ENCODE data around the gene ETV6. TPM values are rescaled to one million over a fixed set of nuclear protein-coding genes. Genes with fewer than 3 reads are reported as not detected.

ETV6 gene
- total and polyA plus RNA-seq, 9 of the 15 experiments (the other 6 are each of a cell fraction or from before 2014, with no cell fraction given) = 0.81 to 12.7 (median 4.1) TPM

GRCh38 chr12:11837216-11837934 lies 187.9 kb downstream of the ETV6 start:
- CTCF ChIA-PET (ENCODE audit: low intra/inter-chr PET ratio) = no interaction called here

DNA sequence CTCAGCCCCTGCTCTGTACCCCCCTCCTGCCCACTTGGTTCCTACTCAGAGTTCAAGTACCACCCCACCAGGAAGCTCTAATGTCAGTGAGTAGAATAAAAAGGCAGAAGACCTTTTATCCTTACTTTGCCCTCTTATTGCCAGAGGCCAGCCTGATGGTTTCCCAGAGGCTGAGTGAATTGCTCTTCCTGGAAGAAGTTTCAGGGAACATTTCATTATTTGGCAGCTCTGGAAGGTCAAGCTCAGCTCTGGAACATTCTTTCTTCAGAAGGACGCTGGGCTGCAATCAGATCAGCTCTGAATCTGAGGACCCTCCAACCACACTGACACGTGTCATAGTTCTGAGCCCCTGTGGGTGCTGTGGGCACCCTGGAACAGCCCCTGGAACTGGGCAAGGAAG lies 188.9 kb downstream of the ETV6 start:
- FAIRE-seq = no peak

More at GRCh38 chr12:11837216-11837934, 187.9 kb downstream of the ETV6 start:
- DNase-seq (ENCODE audit: extremely low read depth in 1 of 4, low spot score in 3 of 4) (no peak), FAIRE-seq (no peak), ATAC-seq (no peak)
- Histone ChIP-seq H3K79me2 (ENCODE audit: control insufficient read depth, insufficient read depth, low read length) (no peaks in the 10 kb centered on the region), H3K9ac (ENCODE audit: insufficient read depth in 1 of 2, low read depth in 2 of 2, low read length in 2 of 2) (no peak overlapping the region), H3K27ac (ENCODE audit: extremely low read depth, low read depth, low read length) (no peak overlapping the region), H3K9me3 (replicated peaks; ENCODE audit: control insufficient read depth, insufficient read depth, low read depth, low read length) (no peaks in the 10 kb centered on the region), H3K4me3 (no peak overlapping the region), H4K20me1 (replicated peaks; ENCODE audit: control insufficient read depth, insufficient read depth, low read length) (no peaks in the 10 kb centered on the region), H3K27me3 (ENCODE audit: control insufficient read depth in 2 of 2, insufficient read depth in 2 of 2, low read length in 2 of 2) (no peaks in the 10 kb centered on the region), H2AFZ (ENCODE audit: low read depth, low read length) (no peak overlapping the region), H3K4me2 (ENCODE audit: insufficient read depth, low read length) (no peak overlapping the region), H3K9me1 (ENCODE audit: control insufficient read depth, insufficient read depth, low read length) (no peaks in the 10 kb centered on the region), H3K4me1 (replicated peaks in 1 of 2; ENCODE audit: control insufficient read depth in 2 of 2, insufficient read depth in 2 of 2, low read length in 2 of 2) (peaks cover 3 to 43% of the 10 kb centered on the region in 2 experiments; a peak in 4 of 5 replicates), H3K36me3 (ENCODE audit: control insufficient read depth, insufficient read depth, low read length) (no peaks in the 10 kb centered on the region)
- no TSS peak for BruUV-seq (replicated peaks)
- intact Hi-C loops (cut with micrococcal nuclease) (no loop called here), in situ Hi-C loops (cut with MboI) (no loop called here)
- POLR2A ChIA-PET = no interaction called here
- 65% methylated on average over 2 of the region's 3 CpGs for WGBS (ENCODE audit: insufficient coverage, low coverage, missing lambda C conversion rate)
- TF ChIP-seq ZNF311 (CRISPR knock-in tag; IDR thresholded peaks at IDR 0.05) (peak; percentile 49; the same call in 1 of the 2 replicates), TEAD1 (CRISPR knock-in tag; IDR thresholded peaks at IDR 0.05) (no peak)
- TF ChIP-seq, protein P1, sequence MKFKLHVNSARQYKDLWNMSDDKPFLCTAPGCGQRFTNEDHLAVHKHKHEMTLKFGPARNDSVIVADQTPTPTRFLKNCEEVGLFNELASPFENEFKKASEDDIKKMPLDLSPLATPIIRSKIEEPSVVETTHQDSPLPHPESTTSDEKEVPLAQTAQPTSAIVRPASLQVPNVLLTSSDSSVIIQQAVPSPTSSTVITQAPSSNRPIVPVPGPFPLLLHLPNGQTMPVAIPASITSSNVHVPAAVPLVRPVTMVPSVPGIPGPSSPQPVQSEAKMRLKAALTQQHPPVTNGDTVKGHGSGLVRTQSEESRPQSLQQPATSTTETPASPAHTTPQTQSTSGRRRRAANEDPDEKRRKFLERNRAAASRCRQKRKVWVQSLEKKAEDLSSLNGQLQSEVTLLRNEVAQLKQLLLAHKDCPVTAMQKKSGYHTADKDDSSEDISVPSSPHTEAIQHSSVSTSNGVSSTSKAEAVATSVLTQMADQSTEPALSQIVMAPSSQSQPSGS (CRISPR knock-in tag; IDR thresholded peaks at IDR 0.05) = no peak

More for the DNA sequence above, 188.9 kb downstream of the ETV6 start:
- Histone ChIP-seq H3K27me3 (ENCODE audit: control insufficient read depth in 2 of 2, insufficient read depth in 2 of 2, low read length in 2 of 2) (no peaks in the 10 kb centered on the region), H4K20me1 (replicated peaks; ENCODE audit: control insufficient read depth, insufficient read depth, low read length) (no peaks in the 10 kb centered on the region), H3K36me3 (ENCODE audit: control insufficient read depth, insufficient read depth, low read length) (no peaks in the 10 kb centered on the region), H3K9me3 (replicated peaks; ENCODE audit: control insufficient read depth, insufficient read depth, low read depth, low read length) (no peaks in the 10 kb centered on the region), H2AFZ (ENCODE audit: low read depth, low read length) (no peak overlapping the region), H3K9me1 (ENCODE audit: control insufficient read depth, insufficient read depth, low read length) (no peaks in the 10 kb centered on the region), H3K4me1 (replicated peaks in 1 of 2; ENCODE audit: control insufficient read depth in 2 of 2, insufficient read depth in 2 of 2, low read length in 2 of 2) (peaks cover 3 to 41% of the 10 kb centered on the region in 2 experiments; a peak in 4 of 5 replicates), H3K4me3 (no peak overlapping the region), H3K9ac (ENCODE audit: insufficient read depth in 1 of 2, low read depth in 2 of 2, low read length in 2 of 2) (no peak overlapping the region), H3K4me2 (ENCODE audit: insufficient read depth, low read length) (no peak overlapping the region), H3K79me2 (ENCODE audit: control insufficient read depth, insufficient read depth, low read length) (no peaks in the 10 kb centered on the region), H3K27ac (ENCODE audit: extremely low read depth, low read depth, low read length) (peak overlapping the region; percentile 61; the same call in 1 of the 3 replicates)
- WGBS (ENCODE audit: insufficient coverage, low coverage, missing lambda C conversion rate) = 65% methylated on average over 2 of the region's 2 CpGs
- in situ Hi-C loops (cut with MboI) (no loop called here), intact Hi-C loops (cut with micrococcal nuclease) (no loop called here)
- DNase-seq (ENCODE audit: extremely low read depth in 1 of 4, low spot score in 3 of 4) (no peak), ATAC-seq (no peak)
- ChIA-PET CTCF (ENCODE audit: low intra/inter-chr PET ratio) (no interaction called here), POLR2A (no interaction called here)
- TF ChIP-seq EP300 (IDR thresholded peaks at IDR 0.05; ENCODE audit: low read length) = no peak
- no peak for TF ChIP-seq ZNF644 (tag; IDR thresholded peaks at IDR 0.05; ENCODE audit: low read depth)
- BruUV-seq (replicated peaks) = no TSS peak
